AG08395 (cell line): ENCODE data around the gene CAND1.
"Not testable (repeated sequence)": the region's sequence is repeated elsewhere in the genome, so short reads cannot be mapped to it uniquely, and the experiment has no call there.

Source experiments
- DNase-seq: peaks from one replicate; pipeline ENCODE4 v3.0.0; 2012; ENCODE audit warnings: mixed read lengths, low spot score

CAND1 gene

DNA sequence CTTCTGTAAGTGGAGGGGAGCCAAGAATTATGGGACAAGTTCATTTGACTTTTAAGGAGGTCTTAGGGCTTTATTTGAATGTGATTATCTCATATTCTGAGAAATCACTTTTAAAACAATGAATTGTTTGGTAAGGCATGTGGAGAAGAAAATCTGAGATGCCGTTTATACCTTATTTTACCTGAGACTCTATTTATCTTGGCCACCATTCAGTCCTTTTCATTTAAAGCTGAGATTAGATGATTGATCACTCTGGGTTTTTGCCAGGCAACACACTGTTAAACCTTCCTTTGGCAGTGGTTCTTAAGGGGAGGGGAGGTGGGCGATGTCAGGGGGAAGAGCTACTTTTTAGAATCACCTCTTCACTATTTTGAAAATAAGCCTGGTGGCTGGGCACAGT is 11.4 kb downstream of the CAND1 start:
- DNase-seq, result no peak

DNA sequence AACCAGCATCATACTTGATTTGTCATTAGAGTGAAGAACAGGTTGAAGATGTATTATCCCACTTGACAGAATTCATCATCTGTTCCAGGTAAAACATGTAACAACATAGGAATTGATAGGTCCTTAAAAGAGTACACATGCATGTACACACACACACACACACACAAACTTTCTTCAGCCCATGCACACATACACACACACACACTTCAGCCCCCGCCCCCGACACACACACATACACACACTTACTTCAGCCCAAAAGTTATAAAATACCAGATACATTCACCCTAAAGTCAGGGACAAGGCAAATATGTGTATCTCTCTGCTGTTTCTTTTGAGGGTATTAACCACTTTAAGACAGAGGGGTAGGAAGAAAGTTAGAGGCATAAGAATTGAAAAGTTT is 15.4 kb downstream of the CAND1 start:
- DNase-seq, result no peak

DNA sequence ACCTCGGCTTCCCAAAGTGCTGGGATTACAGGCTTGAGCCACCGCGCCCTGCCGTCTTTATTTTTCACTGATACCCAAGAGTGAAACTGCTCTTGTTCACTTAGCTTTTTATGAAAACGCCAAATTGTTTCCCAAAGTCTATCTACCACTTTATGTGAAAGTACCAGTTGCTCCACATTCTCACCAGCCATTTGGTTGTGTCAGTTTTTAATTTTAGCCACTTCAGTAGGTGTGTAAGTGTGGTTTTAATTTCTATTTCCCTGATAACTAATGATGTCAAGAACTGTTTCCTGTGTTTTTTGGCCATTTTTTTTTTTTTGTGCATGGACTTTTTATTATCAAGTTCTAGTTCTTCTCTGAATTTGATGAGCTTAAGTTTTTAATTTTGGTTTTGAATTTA is 17.1 kb downstream of the CAND1 start:
- DNase-seq, result no peak

DNA sequence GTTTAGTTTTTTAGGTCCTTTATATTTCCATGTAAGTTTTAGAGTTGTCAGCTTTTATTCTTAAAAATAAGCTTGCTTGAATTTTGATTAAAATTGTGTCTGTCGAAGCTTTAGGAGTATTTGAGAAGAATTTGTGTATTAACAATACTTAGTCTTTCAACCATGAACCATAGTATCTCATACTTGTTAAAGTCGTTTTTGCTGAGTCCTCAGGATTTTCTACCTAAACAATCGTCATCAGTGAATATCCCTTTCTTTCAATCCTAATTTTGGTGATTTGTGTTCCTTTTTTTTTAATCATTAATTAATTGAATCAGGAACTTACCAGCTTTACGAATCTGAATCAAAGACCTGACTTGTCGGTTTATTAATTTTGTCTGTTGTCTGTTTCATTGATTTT is 18.2 kb downstream of the CAND1 start:
- no peak for DNase-seq

DNA sequence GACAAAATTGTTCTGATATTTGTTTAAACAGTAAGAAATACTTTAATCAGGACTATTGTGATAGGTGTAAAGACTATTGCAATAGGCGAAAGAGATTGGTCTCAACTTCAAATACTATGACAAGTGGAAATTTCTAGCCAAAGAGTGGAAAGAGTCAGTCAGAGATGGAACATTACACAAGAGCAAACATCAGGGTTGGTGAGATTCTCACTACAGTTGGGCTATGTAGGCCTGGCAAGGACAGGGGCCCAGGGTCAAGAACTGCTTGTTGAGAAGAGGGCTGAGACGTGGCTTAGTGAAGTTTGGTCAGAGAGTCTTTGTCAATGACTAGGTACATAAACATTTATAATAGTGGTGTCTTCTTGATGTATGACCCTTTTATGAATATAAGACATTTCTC is 19.4 kb downstream of the CAND1 start:
- no peak for DNase-seq

DNA sequence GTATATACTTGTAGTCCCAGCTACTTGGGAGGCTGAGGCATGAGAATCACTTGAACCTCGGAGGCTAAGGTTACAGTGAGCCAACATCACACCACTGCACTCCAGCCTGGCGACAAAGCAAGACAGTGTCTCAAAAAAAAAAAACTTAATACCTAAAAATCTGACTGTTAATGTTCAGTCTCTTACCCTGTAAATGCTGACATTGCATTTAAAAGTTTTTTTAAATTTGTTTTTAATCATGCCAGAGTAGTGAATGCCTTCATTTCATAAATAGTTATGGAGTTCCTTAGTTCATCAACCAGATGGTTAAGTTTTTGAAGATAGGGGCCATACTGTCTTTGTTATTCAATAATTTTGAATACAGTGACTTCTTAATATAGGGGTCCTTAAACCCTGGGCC is 21.2 kb downstream of the CAND1 start:
- DNase-seq, result no peak

DNA sequence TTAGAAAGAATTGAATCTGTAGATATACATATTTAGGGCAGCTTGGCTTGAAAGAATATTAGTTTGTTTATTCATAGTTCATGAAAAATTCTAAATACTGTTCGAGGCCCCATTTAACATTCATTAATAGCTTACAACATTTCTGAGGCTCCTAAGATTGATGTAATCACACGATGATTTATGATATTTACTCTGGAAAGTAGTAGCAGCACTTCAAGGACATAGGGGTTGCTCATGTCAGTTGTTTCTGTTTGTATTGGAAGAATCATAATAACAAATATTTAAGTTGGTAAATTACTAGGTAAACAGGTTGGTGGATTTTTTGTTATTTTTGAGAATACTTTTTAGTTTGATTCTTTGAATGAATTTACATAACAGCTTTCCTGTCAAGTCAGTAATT is 30.4 kb downstream of the CAND1 start:
- no peak for DNase-seq

DNA sequence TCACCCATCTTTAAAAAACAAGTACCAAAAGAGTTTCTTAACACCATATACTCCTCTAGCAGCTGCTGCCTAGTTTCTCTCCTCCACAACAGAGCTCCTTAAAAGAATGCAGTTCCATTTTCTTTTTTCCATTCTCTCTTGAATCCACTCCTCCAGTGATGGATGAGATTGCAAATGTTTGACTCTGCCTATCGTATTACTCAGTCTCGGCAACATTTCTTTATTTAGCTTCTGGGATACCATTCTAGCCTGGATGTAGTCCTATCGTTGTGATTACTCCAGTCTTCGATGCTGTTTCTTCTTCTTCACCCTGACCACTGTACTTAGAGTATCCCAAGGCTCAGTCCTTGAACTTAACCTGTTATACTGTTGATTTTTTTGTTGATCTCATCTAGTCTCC is 30.8 kb downstream of the CAND1 start:
- no peak for DNase-seq

DNA sequence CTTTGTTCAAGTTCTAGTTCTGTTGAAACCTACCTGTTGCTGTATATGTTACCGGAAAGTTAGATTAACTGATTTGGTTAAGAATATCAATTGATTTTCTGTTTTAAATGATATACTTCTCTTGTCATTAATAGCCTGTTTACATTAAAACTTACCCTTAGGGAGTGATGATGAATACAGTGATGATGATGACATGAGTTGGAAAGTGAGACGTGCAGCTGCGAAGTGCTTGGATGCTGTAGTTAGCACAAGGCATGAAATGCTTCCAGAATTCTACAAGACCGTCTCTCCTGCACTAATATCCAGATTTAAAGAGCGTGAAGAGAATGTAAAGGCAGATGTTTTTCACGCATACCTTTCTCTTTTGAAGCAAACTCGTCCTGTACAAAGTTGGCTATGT is 33.0 kb downstream of the CAND1 start:
- DNase-seq, result no peak

DNA sequence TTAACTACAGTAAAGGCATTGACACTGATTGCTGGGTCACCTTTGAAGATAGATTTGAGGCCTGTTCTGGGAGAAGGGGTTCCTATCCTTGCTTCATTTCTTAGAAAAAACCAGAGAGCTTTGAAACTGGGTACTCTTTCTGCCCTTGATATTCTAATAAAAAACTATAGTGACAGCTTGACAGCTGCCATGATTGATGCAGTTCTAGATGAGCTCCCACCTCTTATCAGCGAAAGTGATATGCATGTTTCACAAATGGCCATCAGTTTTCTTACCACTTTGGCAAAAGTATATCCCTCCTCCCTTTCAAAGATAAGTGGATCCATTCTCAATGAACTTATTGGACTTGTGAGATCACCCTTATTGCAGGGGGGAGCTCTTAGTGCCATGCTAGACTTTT is 36.4 kb downstream of the CAND1 start:
- DNase-seq, result no peak

DNA sequence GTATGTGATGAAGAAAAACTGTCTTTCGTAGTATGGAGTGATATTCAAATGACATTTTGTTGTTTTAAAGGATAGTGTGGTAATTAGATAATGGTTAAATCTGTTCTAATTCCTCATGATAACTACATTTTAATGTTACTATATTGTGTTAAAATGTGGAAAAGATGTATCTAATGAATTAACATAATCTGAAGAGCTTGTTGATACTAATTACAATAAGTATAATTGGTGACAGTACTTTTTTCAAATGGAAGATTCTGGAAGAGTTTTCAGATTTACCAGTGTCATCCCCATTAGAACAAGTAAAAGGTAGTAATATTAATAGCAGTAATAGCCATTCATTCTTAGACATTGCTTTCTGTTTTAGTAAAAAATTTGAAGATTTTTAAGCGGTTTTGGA is 37.6 kb downstream of the CAND1 start:
- no peak for DNase-seq

DNA sequence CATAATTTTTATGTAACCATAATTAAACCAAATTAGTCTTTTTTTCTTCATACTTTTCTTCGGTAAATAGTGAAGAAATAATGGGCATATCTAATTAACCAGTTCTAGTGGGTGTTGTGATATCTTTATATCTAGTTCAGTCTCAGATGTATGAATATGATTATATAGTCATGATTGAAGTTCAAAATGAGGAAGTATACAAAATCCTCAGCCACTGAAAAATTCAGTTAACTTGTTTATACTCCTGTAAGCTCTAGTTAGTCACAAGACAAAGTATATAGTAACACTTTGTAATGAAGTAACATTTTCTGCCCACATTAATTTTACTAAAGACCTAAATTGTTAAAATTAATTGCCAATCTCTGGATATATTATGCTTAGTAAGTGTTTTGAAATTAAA is 46.5 kb downstream of the CAND1 start:
- DNase-seq, result no peak

DNA sequence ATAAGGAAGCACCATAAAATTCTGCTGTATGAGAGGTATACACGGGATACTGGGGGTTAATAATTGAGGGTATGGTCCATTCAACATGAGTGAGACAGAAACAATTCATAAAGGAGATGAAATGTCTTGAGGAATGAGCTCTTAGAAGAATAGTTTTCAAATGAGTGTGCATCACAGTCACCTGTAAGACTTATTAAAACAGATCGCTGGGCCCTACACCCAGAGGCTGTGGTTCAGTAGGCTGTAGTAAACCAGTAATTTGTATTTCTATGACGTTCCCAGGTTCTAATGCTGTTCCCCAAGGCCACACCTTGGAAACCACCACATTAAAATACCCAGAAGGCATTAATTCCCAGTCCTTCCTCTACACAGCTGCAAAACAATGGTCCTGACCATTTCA is 49.6 kb downstream of the CAND1 start:
- DNase-seq, result no peak

DNA sequence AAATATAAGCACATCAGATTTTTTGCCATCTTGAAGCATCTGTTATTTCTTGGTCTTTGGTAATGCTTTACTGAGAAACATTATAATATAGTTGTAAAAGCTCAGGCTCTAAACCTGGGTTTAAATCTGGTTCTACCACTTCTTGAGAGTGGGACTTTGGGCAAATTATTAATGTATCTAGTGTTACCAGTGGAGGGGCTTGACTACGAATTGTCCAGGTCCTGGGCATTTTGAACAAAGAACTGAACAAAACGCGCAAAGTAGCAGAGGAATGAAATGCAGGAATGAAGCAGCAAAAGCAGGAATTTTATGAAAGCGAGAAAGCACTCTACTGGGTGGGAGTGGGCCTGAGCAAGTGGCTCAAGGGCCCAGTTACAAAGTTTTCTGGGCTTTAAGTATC is 50.8 kb downstream of the CAND1 start:
- no peak for DNase-seq

DNA sequence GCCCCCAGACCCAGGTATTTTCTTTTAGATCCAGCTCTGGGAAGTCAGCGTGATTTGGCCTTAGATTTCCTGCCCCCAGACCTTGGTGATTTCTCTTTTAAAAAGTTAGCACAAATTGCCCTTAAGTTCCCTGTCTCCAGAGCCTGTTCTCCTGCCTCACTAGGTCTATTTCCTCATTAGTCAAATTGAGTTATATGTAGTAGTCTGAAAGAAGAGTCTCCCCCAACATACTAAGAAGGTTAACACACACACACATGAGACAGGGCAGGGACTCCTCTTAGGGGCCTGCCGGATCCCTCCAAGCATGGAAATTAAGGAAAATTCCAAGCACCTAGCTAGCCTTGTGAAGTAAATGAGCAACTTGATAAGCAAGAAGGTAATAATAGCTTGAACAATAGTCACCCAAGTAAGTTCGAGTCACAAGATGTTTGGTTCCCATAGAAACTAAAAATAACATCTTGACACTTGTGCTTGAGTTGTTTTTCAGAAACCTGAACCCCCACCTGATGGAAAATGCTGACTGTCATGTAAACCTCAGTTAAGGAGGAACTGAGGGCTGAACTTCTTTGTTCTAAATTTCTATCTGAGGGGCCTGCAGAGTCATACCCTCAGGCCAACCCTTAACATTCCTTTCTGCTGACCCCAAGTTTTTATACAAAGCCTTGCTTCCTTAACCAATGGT is 51.6 kb downstream of the CAND1 start:
- DNase-seq, result no peak

DNA sequence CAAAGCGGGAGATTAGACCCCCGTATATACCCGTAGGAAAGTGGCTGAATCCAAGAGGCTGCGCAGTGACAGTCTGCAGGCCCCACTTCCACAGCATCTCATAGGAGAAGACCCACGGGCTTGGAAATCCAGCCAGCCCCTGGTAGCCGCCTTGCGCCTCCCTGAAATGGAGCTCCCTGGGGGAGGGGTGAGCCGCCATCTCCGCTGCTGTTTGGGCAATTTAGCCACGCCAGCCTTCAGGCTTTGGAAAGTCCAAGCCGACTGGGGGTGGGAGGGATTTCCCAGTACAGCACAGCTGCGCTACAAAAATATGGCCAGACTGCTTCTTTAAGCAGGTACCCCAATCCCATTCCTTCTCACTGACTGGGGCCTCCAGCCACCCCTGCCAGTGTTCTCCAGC is 53.4 kb downstream of the CAND1 start:
- DNase-seq, result no peak

DNA sequence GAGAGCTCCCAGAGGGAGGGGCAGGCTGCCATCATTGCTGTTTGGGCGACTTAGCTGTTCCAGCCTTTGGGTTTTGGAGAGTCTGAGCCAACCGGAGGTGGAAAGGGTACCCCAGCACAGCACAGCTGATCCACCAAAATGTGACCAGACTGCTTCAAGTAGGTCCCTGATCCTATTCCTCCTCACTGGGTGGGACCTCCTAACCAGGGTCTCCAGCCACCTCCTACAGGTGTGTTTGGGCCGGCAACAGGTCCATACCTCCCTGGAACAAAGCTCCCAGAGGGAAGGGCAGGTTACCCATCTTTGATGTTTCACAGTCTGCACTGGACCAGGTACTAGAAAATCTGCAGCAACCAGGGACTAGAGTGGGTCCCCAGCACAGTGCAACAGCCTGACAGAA is 53.8 kb downstream of the CAND1 start:
- DNase-seq, result no peak

DNA sequence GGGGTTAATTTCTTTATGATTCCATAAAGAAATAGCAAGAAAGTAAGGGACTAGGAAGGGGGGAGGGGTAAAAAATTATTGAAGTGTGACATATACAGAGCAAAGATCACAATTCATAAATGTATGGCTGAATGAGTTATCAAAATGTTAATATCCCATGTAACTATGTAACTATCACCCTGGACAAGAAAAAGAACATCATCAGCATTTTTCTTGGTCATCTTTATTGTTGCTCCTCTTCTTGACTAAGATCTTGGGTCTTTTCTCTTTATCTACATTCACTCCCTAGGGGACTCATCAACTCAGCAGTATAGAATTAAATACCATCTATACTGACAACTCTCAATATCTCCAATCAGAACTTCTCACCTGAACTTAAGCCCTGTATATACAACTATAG is 57.5 kb downstream of the CAND1 start:
- DNase-seq, result no peak

DNA sequence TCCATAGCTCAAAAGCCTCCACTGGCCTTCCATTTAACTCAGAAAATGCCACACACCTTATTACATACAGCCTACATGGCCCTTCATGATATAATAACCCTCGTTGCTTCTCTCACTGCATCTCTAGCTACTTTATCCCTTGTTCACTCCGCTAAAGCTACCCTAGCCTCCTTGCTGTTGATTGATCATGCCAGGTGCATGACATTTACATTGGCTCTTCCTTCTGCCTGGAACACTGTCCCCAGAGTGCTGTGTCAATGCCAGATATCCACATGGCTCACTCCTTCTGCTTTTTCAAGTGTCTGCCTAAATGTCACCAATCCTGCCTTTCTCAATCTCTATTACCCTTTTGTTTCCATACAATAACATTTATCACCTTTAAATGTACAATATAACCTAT is 58.3 kb downstream of the CAND1 start:
- no peak for DNase-seq

DNA sequence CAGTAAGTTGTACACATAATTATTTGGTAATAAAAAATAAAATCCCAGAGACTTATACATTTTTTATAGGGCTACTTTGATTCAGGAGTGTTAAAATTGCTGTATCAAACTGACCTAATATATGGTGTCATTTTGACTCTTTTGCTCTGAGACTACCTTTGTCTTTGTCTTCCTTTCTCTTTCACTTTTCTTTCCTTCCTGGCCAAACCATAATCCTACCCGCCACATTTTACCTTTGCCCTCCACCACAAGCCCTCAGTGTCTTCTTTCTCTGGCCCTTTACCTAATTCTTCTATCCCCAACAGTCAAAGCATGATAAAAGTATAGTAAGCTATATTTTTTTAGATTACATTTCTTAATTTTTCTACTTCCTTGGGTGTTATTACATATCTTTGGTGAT is 62.0 kb downstream of the CAND1 start:
- DNase-seq, result no peak

DNA sequence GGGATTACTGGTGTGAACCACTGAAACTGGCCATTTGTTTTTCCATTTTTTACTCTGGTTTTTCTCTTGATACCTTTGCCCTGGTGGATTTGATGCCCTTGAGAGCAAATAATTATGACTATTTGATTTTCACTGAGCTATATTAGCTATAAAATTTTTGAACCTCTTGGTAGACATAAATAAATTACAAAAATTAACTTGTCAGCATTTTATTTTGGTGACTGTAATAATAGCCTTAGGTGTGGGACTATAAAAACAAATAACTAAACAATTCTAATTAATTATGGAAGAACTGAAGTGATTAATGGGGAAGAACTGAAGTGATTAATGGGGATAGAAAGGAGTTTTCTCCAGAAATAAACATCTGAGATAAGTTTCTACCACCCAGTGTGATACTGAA is 62.7 kb downstream of the CAND1 start:
- DNase-seq, result no peak

DNA sequence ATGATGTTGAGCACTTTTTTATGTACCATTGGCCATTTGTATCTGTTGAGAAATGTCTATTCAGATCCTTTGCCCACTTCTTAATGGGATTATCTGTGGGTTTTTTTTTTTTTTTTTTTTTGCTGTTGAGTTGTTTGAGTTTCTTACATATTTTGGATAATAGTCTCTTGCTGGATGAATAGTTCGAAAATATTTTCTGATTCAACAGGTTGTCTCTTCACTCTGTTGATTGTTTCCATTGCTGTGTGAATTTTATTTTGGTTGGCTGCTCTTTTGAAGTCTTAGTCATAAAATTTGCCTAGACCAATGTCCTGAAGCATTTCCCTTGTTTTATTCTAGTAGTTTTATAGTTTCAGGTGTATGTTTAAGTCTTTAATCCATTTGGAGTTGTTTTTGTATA is 64.5 kb downstream of the CAND1 start:
- DNase-seq, result no peak

DNA sequence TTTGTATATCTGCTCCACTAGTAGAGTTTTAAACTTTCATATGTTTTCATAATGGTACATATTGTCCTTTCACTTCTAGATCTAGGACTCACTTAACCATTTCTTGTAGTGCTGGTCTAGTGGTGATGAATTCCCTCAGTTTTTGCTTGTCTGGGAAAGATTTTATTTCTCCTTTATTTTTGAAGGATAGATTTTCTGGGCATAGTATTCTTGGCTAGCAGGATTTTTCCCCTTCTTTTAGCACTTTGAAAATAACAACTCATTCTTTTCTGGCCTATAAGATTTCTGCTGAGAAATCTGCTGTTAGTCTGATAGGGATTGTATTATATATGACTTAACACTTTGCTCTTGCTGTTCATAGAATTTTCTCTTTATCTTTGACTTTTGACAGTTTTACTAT is 69.3 kb downstream of the CAND1 start:
- no peak for DNase-seq

DNA sequence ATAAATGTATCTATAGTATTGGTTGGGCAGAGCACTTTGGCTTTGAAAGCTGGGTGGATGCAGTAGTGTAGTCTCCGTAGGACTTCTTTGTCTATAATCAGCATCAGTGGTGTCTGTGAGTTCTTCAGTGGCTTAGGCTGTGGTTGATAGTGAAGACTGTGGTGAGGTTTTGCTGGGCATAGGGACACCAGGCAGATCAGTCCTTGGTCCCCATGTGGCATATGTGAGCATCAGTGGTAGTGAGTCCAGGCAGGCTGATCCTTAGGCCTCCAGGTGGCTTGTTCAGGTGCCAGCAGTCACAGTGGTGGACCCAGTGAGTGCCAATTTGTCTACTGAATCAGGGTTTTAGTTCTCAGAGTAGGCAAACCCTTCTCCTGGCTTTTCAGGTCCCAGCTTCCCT is 70.4 kb downstream of the CAND1 start:
- DNase-seq, result no peak

DNA sequence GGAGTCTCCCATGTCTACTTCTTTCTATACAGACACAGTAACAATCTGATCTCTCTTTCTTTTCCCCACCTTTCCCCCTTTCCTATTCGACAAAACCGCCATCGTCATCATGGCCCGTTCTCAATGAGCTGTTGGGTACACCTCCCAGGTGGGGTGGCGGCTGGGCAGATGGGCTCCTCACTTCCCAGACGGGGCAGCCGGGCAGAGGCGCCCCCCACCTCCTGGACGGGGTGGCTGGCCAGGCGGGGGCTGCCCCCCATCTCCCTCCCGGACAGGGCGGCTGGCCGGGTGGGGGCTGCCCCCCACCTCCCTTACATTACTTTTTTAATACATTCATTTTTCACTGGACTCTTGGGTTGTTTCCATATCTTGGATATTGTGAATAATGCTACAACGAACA is 71.9 kb downstream of the CAND1 start:
- not testable (repeated sequence) for DNase-seq
